H1 (cell line): Measurements from ENCODE around the gene ELL2. TPM values are rescaled to one million over a fixed set of nuclear protein-coding genes. Genes with fewer than 3 reads are reported as not detected.

Source experiments
- BRCA1 ChIP-seq: IDR thresholded peaks from 2 replicates; pipeline ENCODE4 v1.6.1; 2012; ENCODE audit warnings: low read depth, low read length, improper control_type of control experiment
- CHD7 ChIP-seq: fragments of 300-600 bp; sonication (generic); IDR thresholded peaks from 2 replicates; pipeline ENCODE4 v1.7.1; 2012; ENCODE audit warnings: low read length, moderate library complexity, mild to moderate bottlenecking, inconsistent platforms; ENCODE audit not compliant: insufficient replicate concordance
- GABPA ChIP-seq: IDR thresholded peaks from 2 replicates; pipeline ENCODE4 v1.6.1; 2011; ENCODE audit warnings: mild to moderate bottlenecking, low read length, moderate library complexity, borderline replicate concordance; ENCODE audit not compliant: insufficient read depth
- RAD21 ChIP-seq, 2 experiments: IDR thresholded peaks in 1 of 2; conservative IDR thresholded peaks in 1 of 2; 2 replicates each; pipeline ENCODE4 v1.6.1; 2011; ENCODE audit warnings: low read depth in 2 of 2, low read length in 2 of 2, improper control_type of control experiment in 1 of 2, inconsistent platforms in 1 of 2, mild to moderate bottlenecking in 1 of 2, moderate library complexity in 1 of 2
- RNF2 ChIP-seq: fragments of 200-900, 300-1000 bp; sonication (generic); IDR thresholded peaks from 2 replicates; pipeline ENCODE4 v1.7.1; 2016; ENCODE audit warnings: borderline replicate concordance, low read depth, mild to moderate bottlenecking, antibody characterized with exemption, low read length; ENCODE audit not compliant: poor library complexity, severe bottlenecking; ENCODE audit errors: missing control alignments
- SUZ12 ChIP-seq: fragments of 200-600 bp; sonication (generic); IDR thresholded peaks from 2 replicates; pipeline ENCODE4 v1.6.1; 2012; ENCODE audit warnings: mild to moderate bottlenecking, inconsistent platforms, low read length, moderate library complexity, mixed read lengths
- polyA plus RNA-seq, 7 experiments: library from polyadenylated mRNA; depleted of rRNA in 3 of 7; stranded (reverse) in 5 of 7; unstranded in 2 of 7; fragments of >200 nt in 5 of 7; fragments of 200-250 nt in 2 of 7; gene quantifications; 1 replicate in 5 of 7; 2 replicates in 1 of 7; 4 replicates in 1 of 7; pipeline versions ENCODE4 v1.2.1 to v1.2.3, GENCODE V29; 2011 to 2013; ENCODE audit warnings: missing spikeins in 2 of 7, mixed read lengths in 2 of 7
- total RNA-seq: library from RNA; stranded (reverse); fragmentation: NEBNext Ultra II Directional; extraction: Animal tissue kit (Norgen Biotek cat#: 25700); gene quantifications from 2 replicates; pipeline ENCODE4 v1.2.1, GENCODE V29; 2021

ELL2 gene
- total and polyA plus RNA-seq, 2 of the 8 experiments (the other 6 are each of a cell fraction or from before 2014, with no cell fraction given) = 6.3 to 29.4 TPM

GRCh38 chr5:95939465-95939864, 22.2 kb downstream of the ELL2 start (continued):
- no peak for TF ChIP-seq CHD7
- no peak for TF ChIP-seq GABPA
- no peak for TF ChIP-seq RNF2
- TF ChIP-seq SUZ12 = no peak
- no peak for TF ChIP-seq RAD21 (IDR thresholded peaks at IDR 0.05 in 1 of 2, conservative IDR thresholded peaks at IDR 0.05 in 1 of 2; ENCODE audit: low read depth in 2 of 2, low read length in 2 of 2)
- TF ChIP-seq BRCA1 = no peak
